ENCODE results near the gene TMEM80.
A peak's percentile ranks its signal among the peaks of the same experiment; 100 is the strongest.

The TMEM80 gene

DNA sequence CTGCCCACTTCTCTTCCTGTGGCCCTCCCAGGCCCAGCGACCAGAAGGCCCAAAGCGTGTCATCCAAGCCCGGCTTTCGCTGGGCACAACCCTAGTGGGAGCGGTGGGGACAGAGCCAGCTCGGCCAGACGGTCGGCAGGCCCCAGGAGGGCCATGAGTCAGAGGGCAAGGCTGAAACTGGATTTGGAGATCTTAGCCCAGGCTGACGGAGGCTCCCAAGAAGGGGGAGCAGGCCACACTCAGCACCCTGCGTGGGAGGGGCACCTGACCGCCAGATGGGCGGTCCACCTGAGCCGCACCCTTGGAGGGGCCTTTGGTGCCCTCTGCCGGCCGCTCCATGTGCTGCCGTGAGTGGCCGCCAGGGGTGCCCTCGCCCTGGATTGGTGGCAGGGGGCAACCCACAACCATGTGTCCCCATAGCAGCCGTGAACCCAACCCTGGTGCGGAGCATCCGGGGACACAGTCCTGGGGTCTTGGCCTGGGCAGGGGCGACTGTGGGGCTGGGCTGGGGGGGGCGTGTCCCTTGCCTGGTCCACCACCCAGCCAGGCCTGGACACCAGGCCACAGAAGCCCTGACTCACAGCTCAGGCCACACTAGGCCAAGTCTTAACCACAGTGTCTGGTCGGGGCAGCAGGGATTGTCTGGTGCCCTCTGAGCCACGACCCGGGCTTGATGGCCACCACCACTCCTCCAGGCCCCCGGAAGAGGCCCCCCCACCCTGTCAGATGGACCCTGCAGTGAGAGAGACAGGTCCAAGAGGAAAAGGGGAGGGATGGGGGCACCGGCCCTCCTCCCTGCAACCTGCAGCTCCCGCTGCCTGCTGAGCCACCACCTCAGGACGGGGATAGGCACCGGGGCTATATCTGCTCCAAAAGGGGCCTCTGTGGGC lies 32.5 kb downstream of the TMEM80 start (continued):
- TF ChIP-seq FEZF1 (tag by site-specific recombination; IDR thresholded peaks at IDR 0.05) = no peak
- TF ChIP-seq ZNF416 (tag by site-specific recombination; IDR thresholded peaks at IDR 0.05) = no peak
- peak; percentile 36 for TF ChIP-seq ZIC2 (tag by site-specific recombination; IDR thresholded peaks at IDR 0.05)
- TF ChIP-seq TRIM28 (IDR thresholded peaks at IDR 0.05; ENCODE audit: borderline replicate concordance, low read length) = no peak
- no peak for TF ChIP-seq ZNF354C (tag by site-specific recombination; IDR thresholded peaks at IDR 0.05; ENCODE audit: borderline replicate concordance, low read depth)
- 0 out of 2 replicates have a peak, but pooled peaks have one; percentile 23 for TF ChIP-seq ZFP69B (tag by site-specific recombination; IDR thresholded peaks at IDR 0.05)
- TF ChIP-seq, protein P1, sequence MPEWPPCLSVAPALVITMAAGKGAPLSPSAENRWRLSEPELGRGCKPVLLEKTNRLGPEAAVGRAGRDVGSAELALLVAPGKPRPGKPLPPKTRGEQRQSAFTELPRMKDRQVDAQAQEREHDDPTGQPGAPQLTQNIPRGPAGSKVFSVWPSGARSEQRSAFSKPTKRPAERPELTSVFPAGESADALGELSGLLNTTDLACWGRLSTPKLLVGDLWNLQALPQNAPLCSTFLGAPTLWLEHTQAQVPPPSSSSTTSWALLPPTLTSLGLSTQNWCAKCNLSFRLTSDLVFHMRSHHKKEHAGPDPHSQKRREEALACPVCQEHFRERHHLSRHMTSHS (tag by site-specific recombination; IDR thresholded peaks at IDR 0.05) = no peak
- TF ChIP-seq ZBTB17 (tag by site-specific recombination; IDR thresholded peaks at IDR 0.05) = peak; percentile 28; the same call in 1 of the 2 replicates
- peak; percentile 30; the same call in 1 of the 2 replicates for TF ChIP-seq ZNF654 (tag by site-specific recombination; IDR thresholded peaks at IDR 0.05; ENCODE audit: low read depth)
- no peak for TF ChIP-seq ZNF776 (tag by site-specific recombination; IDR thresholded peaks at IDR 0.05; ENCODE audit: borderline replicate concordance)
- peak; percentile 85 for TF ChIP-seq KLF1 (tag by site-specific recombination; IDR thresholded peaks at IDR 0.05)
- TF ChIP-seq, protein P2, sequence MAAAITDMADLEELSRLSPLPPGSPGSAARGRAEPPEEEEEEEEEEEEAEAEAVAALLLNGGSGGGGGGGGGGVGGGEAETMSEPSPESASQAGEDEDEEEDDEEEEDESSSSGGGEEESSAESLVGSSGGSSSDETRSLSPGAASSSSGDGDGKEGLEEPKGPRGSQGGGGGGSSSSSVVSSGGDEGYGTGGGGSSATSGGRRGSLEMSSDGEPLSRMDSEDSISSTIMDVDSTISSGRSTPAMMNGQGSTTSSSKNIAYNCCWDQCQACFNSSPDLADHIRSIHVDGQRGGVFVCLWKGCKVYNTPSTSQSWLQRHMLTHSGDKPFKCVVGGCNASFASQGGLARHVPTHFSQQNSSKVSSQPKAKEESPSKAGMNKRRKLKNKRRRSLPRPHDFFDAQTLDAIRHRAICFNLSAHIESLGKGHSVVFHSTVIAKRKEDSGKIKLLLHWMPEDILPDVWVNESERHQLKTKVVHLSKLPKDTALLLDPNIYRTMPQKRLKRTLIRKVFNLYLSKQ (tag by site-specific recombination; IDR thresholded peaks at IDR 0.05; ENCODE audit: borderline replicate concordance) = no peak
- peak; percentile 82 for TF ChIP-seq GLIS2 (tag by site-specific recombination; IDR thresholded peaks at IDR 0.05)
- TF ChIP-seq ZNF664 (tag by site-specific recombination; IDR thresholded peaks at IDR 0.05) = no peak
- no peak for TF ChIP-seq ZNF133 (tag by site-specific recombination; IDR thresholded peaks at IDR 0.05)
- no peak for TF ChIP-seq WT1 (tag by site-specific recombination; IDR thresholded peaks at IDR 0.05)
- TF ChIP-seq, protein P3, sequence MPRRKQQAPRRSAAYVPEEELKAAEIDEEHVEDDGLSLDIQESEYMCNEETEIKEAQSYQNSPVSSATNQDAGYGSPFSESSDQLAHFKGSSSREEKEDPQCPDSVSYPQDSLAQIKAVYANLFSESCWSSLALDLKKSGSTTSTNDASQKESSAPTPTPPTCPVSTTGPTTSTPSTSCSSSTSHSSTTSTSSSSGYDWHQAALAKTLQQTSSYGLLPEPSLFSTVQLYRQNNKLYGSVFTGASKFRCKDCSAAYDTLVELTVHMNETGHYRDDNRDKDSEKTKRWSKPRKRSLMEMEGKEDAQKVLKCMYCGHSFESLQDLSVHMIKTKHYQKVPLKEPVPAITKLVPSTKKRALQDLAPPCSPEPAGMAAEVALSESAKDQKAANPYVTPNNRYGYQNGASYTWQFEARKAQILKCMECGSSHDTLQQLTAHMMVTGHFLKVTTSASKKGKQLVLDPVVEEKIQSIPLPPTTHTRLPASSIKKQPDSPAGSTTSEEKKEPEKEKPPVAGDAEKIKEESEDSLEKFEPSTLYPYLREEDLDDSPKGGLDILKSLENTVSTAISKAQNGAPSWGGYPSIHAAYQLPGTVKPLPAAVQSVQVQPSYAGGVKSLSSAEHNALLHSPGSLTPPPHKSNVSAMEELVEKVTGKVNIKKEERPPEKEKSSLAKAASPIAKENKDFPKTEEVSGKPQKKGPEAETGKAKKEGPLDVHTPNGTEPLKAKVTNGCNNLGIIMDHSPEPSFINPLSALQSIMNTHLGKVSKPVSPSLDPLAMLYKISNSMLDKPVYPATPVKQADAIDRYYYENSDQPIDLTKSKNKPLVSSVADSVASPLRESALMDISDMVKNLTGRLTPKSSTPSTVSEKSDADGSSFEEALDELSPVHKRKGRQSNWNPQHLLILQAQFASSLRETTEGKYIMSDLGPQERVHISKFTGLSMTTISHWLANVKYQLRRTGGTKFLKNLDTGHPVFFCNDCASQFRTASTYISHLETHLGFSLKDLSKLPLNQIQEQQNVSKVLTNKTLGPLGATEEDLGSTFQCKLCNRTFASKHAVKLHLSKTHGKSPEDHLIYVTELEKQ (tag by site-specific recombination; IDR thresholded peaks at IDR 0.05; ENCODE audit: borderline replicate concordance) = no peak
- TF ChIP-seq ZNF707 (tag by site-specific recombination; IDR thresholded peaks at IDR 0.05) = no peak
- no peak for TF ChIP-seq ZXDB (tag by site-specific recombination; IDR thresholded peaks at IDR 0.05)
- TF ChIP-seq ZNF626 (tag by site-specific recombination; IDR thresholded peaks at IDR 0.05) = no peak
- no peak for TF ChIP-seq MEIS1 (CRISPR knock-in tag; IDR thresholded peaks at IDR 0.05; ENCODE audit: borderline replicate concordance)
- no peak for TF ChIP-seq ZSCAN30 (tag by site-specific recombination; IDR thresholded peaks at IDR 0.05)
- TF ChIP-seq ZNF140 (tag by site-specific recombination; IDR thresholded peaks at IDR 0.05) = no peak
- TF ChIP-seq ZNF146 (tag by site-specific recombination; IDR thresholded peaks at IDR 0.05) = no peak
- TF ChIP-seq SP3 (tag by site-specific recombination; IDR thresholded peaks at IDR 0.05) = peak; percentile 63
- no peak for TF ChIP-seq ZNF701 (tag by site-specific recombination; IDR thresholded peaks at IDR 0.05)
- TF ChIP-seq ZNF341 (tag by site-specific recombination; IDR thresholded peaks at IDR 0.05; ENCODE audit: low read depth) = no peak
- TF ChIP-seq, protein P4, sequence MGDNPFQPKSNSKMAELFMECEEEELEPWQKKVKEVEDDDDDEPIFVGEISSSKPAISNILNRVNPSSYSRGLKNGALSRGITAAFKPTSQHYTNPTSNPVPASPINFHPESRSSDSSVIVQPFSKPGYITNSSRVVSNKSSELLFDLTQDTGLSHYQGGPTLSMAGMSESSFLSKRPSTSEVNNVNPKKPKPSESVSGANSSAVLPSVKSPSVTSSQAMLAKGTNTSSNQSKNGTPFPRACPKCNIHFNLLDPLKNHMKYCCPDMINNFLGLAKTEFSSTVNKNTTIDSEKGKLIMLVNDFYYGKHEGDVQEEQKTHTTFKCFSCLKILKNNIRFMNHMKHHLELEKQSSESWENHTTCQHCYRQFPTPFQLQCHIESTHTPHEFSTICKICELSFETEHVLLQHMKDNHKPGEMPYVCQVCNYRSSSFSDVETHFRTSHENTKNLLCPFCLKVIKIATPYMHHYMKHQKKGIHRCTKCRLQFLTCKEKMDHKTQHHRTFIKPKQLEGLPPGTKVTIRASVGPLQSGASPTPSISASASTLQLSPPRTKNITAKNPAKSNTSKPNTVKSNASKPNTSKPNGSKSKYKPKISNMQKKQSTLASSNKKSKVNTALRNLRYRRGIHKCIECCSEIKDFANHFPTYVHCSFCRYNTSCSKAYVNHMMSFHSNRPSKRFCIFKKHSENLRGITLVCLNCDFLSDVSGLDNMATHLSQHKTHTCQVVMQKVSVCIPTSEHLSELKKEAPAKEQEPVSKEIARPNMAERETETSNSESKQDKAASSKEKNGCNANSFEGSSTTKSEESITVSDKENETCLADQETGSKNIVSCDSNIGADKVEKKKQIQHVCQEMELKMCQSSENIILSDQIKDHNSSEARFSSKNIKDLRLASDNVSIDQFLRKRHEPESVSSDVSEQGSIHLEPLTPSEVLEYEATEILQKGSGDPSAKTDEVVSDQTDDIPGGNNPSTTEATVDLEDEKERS (tag by site-specific recombination; IDR thresholded peaks at IDR 0.05) = no peak
